ENCODE data around the gene ZNF584. TPM values are rescaled to one million over a fixed set of nuclear protein-coding genes. Genes with fewer than 3 reads are reported as not detected.
"Not testable (repeated sequence)": the region's sequence is repeated elsewhere in the genome, so short reads cannot be mapped to it uniquely, and the experiment has no call there.

Gene ZNF584
- total RNA-seq, 1 donor from 2014 or later: 16.4 TPM

DNA sequence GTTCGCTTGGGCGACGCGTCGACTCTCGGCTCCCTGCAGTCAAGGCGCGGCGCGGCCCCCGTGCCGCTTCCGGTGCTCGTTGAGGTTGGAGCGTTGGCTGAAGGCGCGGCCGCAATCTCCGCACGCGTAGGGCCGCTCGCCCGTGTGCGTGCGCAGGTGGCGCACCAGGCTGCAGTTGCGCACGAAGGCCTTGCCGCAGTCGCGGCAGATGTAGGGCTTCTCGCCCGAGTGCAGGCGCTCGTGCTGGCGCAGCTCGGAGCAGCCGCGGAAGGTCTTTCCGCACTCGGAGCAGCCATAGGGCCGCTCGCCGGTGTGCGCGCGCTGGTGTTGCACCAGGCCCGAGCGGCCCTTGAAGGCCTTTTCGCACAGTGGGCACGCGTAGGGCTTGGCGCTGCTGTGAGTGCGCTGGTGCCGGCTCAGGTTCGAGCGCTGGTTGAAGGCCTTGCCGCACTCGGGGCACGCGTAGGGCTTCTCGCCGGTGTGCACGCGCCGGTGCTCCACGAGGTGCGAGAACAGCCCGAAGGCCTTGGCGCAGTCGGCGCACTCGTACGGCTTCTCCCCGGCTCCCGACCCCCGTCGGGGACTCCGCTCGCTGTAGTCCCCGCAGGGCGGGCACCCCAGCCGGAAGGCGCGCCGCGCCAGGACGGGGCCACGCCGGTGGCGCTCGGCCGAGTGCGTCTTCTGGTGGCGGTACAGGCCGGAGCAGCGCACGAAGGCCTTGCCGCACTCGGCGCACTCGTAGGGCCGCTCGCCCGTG lies 40.6 kb upstream of the ZNF584 start:
- Mint-ChIP-seq H3K4me1 (no peaks in the 10 kb centered on the region), H3K27ac (no peak overlapping the region), H3K36me3 (peaks cover 11% of the 10 kb centered on the region), H3K27me3 (ENCODE audit: low read depth) (no peaks in the 10 kb centered on the region), H3K9me3 (no peaks in the 10 kb centered on the region), H3K4me3 (no peak overlapping the region)
- DNase-seq (ENCODE audit: low spot score in 2 of 2, unreplicated experiment in 2 of 2): no peak
- TF ChIP-seq CTCF (IDR thresholded peaks at IDR 0.05; ENCODE audit: unreplicated experiment): no peak

GRCh38 chr19:58368561-58369360 lies 39.7 kb upstream of the ZNF584 start:
- Mint-ChIP-seq H3K36me3 (peaks cover 11% of the 10 kb centered on the region), H3K27ac (no peak overlapping the region), H3K9me3 (no peaks in the 10 kb centered on the region), H3K27me3 (ENCODE audit: low read depth) (no peaks in the 10 kb centered on the region), H3K4me3 (no peak overlapping the region), H3K4me1 (no peaks in the 10 kb centered on the region)
- no peak for DNase-seq (ENCODE audit: low spot score in 2 of 2, unreplicated experiment in 2 of 2)
- no peak for TF ChIP-seq CTCF (IDR thresholded peaks at IDR 0.05; ENCODE audit: unreplicated experiment)

DNA sequence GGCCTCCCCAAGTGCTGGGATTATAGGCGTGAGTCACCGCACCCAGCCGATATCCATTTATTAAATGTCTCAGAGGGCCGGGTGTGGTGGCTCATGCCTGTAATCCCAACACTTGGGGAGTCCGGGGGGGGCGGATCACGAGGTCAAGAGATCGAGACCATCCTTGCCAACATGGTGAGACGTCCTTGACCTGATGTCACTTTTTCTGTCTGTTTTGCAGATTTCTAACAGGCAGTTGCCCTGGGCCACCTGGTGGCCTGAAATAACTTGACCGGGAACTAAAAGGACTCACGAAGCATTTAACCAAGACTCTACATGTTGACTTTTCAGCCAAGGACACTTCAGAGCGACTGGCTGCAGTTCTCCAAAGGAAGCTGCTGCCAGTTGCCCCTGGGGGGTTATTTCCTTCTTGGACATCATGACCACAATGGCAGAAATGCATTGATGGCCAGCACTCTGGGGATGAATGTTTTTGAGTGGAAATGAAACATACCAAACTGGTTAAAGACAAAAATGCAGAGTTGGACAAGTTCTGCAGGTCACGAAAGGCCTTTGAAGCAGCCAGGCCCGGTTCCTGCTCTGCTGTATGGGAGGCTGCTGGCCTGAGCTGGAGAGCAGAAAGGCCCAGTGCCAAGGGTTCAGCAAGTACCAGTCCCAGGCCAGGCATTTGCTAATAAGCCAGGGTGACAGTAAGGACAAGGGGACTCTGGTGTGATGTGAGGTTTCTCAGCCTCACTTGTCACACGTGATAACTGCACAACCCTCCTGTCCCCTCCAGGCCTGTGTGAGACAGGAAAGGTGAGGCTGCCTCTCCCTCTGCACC lies 35.9 kb upstream of the ZNF584 start:
- H3K27ac Mint-ChIP-seq: no peak overlapping the region
- DNase-seq (ENCODE audit: low spot score in 2 of 2, unreplicated experiment in 2 of 2): no peak
- H3K27me3 Mint-ChIP-seq (ENCODE audit: low read depth): no peaks in the 10 kb centered on the region
- no peaks in the 10 kb centered on the region for H3K4me1 Mint-ChIP-seq
- peaks cover 7% of the 10 kb centered on the region for H3K36me3 Mint-ChIP-seq
- TF ChIP-seq CTCF (IDR thresholded peaks at IDR 0.05; ENCODE audit: unreplicated experiment): peak; percentile 30
- no peak overlapping the region for H3K4me3 Mint-ChIP-seq
- H3K9me3 Mint-ChIP-seq: no peaks in the 10 kb centered on the region

GRCh38 chr19:58374200-58374599 lies 34.2 kb upstream of the ZNF584 start:
- no peak overlapping the region for H3K4me3 Mint-ChIP-seq
- H3K36me3 Mint-ChIP-seq: peaks cover 7% of the 10 kb centered on the region

DNA sequence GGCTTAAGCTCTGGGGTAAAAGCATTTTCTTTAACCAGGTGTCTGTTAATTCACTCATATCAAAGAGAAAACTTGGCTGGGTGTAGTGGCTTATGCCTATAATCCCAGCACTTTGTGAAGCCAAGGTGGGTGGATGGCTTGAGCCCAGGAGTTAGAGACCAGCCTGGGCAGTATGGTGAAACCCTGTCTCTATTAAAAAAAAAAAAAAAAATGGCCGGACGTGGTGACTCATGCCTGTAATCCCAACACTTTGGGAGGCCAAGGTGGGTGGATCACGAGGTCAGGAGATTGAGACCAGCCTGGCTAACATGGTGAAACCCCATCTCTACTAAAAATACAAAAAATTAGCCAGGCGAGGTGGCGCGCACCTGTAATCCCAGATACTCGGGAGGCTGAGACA lies 31.7 kb upstream of the ZNF584 start:
- H3K4me1 Mint-ChIP-seq: peaks cover 12% of the 10 kb centered on the region
- H3K27me3 Mint-ChIP-seq (ENCODE audit: low read depth); H3K36me3 Mint-ChIP-seq: not testable (repeated sequence)

More at GRCh38 chr19:58374200-58374599, 34.2 kb upstream of the ZNF584 start:
- Mint-ChIP-seq H3K27me3 (ENCODE audit: low read depth) (no peaks in the 10 kb centered on the region), H3K27ac (no peak overlapping the region), H3K9me3 (no peaks in the 10 kb centered on the region), H3K4me1 (no peaks in the 10 kb centered on the region)
- TF ChIP-seq CTCF (IDR thresholded peaks at IDR 0.05; ENCODE audit: unreplicated experiment): no peak
- no peak for DNase-seq (ENCODE audit: low spot score in 2 of 2, unreplicated experiment in 2 of 2)

More for the DNA sequence above, 31.7 kb upstream of the ZNF584 start:
- DNase-seq (ENCODE audit: low spot score in 2 of 2, unreplicated experiment in 2 of 2); H3K4me3 Mint-ChIP-seq; H3K27ac Mint-ChIP-seq; H3K9me3 Mint-ChIP-seq: not testable (repeated sequence)

Data from mesothelial cell of epicardium (in vitro differentiated cells).